NCI-H82 treated with DMSO at 0.1 percent for 48 hours (cell line): ENCODE data around the gene SMIM13.
A peak's percentile ranks its signal among the peaks of the same experiment; 100 is the strongest.

Source experiments
- DNase-seq: peaks from one replicate; lab custom pipeline; 2025; ENCODE audit not compliant: unreplicated experiment; lab: John Stamatoyannopoulos, UW

SMIM13 gene

DNA sequence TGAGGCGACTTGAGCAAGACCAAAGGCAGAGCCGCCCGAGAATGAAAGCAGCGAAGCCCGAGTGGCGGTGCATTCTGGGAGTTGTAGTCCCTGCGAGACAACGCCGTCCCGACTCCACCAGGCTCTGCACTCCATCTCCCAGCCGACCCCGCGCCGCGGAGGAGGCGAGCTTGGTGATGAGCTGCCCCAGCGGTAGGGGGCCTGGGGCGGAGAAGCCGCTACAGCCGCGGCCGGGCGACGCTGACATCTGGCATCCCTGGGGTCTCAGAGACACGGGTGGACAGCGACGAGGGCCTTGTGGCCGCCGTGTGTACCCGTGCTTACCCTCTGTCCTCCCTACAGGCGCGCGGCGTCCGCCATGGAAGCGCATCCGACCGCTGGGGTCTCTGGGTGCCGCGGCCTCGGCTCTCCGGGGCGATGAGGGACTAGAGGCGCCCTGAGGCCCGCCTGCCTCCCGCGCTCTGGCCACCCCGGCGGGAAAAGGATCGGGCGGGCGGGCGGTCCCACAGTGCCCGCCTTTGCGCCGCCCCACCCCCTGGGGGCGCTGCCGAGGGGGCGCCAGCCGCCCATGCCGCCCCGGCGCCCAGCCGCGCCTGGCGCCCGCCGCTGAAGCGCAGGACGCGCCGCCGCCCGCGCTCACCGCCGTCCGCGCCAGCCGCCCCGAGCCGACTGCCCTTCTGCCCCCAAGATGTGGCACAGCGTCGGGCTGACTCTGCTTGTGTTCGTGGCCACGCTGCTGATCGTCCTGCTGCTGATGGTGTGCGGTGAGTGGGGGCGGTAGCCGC, at the start of gene SMIM13:
SMIM13 (plus strand) TSS at position 209 of the 785 bp plus-strand sequence; CDS start at position 689, 480 bp downstream.
- DNase-seq: peak; percentile 96

DNA sequence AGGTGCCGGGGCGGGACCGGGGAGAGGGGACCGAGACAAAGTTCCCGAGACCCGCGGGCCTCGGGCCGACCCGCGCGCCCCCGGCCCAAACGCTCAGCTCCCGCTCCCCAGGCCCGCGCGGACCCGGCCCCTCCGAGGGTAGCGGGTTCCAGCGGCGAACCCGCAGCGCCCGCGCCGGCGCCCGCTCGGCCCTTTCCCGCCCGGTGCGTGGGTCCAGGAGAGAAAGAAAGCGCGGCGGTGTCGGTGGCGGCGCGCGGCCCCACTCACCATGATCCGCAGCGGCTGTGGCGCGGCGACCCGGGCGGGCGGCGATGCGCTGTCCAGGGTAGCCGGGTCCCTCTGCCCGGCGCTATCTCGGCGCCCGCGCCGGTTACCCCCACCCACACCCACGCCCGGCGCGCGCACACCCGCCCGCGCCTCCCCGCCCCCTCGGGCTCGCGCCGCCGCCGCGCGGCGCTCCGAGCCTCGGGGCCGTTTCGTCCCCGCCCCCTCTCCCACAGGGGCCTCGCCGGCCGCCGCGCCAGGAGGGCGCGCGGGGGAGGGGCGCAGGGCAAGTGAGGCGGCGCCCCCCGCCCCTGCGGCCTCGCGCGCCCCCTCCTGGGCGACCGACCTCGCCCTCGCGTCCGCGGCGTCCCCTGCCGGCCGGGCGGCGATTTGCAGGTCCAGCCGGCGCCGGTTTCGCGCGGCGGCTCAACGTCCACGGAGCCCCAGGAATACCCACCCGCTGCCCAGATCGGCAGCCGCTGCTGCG, 49.5 kb upstream of the SMIM13 start, which contains the start of gene ELOVL2:
ELOVL2 (minus strand) TSS at position 345 of the 751 bp plus-strand sequence; CDS start at position 270, 75 bp downstream.
- peak; percentile 27 for DNase-seq

DNA sequence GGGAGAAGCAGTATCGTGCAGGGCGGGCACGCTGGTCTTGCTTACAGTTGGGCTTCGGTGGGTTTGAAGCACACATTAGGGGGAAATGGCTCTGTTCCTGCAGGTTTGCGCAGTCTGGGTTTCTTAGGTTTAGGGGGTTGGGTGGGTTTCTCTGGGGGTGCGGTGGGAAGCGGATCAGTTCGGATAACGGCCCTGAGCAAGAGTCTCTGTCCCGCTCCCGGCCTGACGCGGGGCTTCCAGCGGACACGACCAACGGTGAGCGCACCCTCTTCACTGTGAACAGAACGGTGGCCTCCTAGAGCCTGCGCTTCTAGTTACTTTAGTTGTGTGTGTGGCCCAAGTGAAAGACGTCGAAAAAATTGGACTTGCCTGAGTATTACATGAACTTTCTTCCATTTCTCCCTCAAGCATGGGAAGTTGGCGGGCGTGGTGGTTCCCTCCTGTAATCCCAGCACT, 48.9 kb upstream of the SMIM13 start:
- no peak for DNase-seq

DNA sequence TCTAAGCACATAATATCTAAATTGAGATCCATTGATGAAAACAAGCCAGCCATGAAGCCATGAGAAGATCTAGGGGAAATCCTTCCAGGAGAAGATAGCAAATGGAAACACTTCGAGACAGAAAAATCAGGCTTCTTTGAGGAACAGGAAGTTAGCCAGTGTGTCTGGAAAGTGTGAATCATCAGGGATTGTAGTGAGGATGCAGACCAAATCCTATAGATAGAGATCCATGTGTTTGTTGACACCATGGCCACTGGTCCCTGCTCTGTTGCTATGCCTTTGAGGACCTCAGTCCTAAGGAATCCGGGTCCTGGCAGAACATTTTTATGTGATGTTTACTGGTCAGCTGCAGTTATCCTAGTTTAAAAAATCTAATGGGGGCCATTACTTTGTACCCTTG, 42.9 kb upstream of the SMIM13 start:
- DNase-seq: no peak

DNA sequence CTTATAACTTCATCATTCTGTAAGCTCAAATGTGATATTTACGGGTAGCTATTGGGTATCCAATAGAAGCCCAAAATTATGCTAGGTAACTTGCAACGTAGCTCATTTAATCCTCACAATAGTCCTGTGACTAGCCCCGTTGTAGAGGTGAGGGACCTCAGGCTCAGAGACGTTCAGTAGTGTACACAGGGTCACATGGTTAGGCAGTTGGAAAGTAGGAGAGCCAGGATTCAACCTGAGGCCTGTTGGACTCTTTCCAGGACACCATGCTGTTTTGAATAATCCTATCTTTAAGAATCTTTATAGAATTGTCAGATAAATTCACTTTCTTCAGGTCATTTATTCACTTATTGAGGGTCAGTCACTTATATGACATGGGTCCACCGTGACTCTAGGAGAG, 40.3 kb upstream of the SMIM13 start:
- no peak for DNase-seq

DNA sequence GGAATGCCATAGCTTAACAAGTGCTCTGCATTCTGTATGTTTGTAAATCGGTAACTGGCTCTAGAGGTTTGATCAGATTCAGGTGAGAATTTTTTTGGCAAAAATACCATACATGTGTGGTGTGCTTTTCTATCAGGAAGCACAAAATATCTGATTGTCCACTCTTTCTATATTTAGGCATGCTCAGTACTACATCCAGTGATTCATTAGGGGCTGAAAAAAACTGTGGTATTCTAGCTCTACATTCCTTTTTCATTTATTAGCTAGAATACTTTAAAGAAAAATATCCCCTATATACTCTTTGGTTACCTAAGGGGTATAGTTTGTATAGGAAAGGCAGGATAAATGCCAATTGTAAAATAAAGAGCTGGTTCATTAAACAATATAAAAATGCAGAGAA, 38.9 kb upstream of the SMIM13 start:
- no peak for DNase-seq

DNA sequence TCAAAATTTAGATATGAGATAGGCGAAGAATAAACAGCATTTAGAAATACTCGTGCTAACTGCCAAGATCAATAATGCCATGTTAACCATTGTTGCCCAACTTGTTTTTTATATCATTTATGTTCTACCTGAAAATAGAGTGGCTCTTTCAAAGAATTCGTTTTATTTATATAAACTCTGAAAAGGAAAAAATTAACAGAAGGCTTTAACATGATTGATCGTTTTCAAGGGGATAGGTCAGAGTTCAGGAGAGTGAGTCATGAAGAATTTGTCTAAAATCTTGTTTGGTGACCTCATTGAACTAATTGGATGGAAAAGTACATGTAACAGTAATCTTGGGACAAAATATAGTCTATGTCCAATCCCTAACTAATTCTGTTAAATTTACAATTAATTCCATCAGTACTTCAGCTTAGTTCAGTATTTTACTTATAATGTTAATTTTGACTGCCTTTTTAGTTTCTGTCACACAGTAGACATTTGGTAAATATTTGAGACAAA, 38.5 kb upstream of the SMIM13 start:
- DNase-seq: peak; percentile 13

DNA sequence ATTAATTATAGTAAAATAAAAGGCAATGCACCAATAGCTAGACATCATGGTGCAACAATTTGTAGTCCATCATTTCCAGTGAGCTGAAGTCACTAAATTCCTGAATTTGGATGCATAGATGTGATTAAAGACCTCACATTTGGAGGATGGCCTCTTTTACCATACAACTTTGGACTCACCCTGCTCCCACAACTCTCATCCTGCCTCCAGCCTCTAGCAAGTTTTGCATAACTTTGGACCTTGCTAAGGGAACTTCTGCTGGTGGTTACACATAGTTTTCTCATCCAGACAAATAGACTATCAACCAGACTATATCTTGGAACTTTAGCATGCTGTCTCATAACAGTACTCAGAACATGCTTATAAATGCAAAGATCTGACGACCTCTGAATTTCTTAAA, 36.8 kb upstream of the SMIM13 start:
- no peak for DNase-seq

DNA sequence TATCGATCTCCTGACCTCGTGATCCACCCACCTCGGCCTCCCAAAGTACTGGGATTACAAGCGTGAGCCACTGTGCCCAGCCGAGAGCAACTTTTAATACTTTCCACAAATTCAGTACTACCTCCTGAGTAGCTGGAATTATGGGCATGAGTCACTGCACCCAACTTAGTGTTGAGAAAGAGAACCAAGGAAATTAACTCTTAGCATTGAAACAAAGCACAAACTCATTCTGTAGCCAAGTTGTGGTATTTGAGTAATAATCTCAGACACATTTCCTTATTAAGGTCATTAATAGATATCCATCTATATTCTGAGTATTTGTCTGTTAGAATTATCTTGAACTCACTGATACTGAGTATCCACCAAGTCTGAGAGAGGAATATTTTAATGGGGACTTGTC, 35.2 kb upstream of the SMIM13 start:
- DNase-seq: no peak

DNA sequence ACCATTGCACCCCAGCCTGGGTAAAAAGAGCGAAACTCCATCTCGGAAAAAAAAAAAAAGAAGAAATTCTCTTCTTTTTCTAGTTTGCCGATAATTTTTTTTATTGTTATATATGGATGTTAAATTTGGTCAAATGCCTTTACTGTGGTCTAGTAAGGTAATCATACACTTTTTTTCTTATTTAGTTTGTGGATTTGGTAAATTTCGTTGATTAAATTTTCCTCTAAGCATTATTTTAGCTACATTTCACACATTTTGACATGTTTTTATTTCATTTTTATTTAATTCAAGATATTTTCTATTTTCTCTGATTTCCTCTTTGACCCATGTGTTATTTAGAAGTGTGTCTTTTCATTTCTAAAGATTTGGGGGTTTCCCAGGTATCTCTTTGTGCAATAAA, 31.6 kb upstream of the SMIM13 start:
- no peak for DNase-seq

DNA sequence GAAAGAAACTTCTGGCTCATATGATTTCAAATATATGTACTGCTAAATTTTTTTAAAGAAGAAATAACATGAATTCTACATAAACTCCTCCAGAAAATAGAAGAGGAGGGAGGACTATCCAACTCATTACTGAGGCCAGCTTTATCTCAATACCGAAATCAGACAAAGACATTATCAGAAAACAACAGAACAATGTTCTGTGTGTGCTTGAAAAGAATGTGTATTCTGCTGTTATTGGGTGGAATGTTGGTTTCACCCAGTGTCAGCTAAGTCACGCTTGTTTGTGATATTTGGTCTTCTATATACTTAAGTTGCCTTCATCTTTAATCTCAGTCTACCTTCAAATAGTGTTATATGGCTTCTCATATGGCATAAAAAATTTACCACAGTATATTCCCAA, 30.9 kb upstream of the SMIM13 start:
- DNase-seq: no peak

DNA sequence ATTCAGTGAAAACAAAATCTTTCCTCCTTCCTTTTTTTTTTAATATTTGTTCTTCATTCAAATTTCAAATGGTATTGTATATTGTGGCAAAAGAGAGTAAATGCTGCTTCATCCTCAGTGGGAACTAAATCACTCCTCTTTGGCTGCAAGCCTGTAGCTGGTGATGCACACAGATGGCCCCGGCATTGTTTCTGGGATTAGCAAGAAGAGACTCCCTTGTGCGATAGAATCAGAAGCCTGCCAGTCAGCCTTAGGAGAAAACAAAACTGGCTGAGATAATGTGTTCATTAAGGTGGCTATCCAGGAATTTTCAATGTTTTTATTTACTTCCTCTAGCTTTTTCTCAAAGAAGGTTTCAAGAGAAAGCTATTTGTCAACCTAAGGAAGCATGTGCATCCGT, 28.8 kb upstream of the SMIM13 start:
- DNase-seq: peak; percentile 72

DNA sequence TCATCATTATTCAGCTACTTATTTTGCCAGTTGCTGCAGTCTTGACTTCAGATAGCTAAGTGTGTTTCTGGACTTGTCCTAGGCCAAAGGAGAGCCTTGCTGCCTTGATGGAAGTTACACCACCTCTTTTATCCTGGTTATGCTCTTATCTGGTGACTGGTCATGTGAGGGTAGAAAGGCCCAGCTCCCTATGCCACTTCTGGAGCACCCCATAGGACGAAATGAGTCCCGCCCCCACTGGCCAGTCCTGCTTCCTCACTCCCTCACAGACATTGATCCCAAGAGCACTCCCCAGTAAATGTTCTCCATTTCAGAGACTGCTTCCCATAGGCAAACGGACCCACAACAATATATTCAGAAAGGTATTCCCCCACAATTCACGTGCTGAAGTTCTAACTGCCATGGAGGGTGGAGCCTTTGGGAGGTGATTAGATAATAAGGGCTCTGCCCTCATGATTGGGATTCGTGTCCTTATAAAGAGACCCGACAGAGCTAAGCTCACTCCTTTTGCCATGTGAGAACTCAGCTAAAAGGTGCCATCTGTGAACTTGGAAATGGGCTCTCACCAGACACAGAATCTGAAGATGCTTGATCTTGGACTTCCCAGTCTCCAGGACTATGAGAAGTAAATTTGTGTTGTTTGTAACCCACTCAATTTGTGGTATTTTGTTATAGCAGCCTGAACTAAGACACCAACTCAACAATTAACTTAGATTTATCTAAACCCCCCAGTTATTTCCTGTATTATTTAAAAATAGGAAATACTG, 28.0 kb upstream of the SMIM13 start:
- no peak for DNase-seq

DNA sequence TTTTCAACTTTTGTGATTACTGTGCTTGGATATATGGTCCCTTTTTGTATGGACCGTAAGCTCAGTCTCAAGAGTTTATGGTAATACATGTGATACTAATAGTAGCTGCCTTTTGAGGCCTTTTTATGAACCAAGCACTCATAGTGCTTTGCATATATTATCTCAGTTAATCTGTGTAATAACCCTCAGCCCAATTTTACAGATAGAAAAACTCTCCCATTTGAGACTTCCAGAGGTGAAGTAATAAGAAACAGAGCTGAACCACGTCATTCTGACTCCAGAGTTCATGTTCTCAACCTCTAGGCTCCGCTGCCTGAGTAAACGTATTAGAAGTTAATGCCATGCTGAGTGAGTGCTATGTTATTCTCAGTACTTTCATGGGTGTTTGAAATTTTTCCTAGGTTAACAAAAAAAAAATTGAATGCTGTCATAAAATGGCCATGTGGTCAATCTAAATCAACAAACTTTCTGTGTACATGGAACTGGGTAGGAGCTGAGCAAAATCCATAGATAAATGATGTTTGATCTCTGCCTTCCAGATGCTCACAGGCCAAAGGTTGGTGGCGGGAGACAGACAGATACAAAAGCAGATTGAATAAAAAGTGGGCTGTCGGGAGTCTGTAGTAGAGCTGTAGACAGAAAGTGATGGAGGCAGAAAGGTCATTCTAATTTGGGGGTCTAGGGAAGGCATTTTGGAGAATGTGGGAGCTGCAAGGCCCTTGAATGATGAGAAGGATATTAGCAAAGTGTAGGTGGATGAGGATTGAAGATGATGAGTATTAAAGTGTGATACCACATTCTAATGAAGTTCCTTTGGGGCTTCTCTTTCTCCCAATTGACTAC, 26.9 kb upstream of the SMIM13 start:
- DNase-seq: no peak

DNA sequence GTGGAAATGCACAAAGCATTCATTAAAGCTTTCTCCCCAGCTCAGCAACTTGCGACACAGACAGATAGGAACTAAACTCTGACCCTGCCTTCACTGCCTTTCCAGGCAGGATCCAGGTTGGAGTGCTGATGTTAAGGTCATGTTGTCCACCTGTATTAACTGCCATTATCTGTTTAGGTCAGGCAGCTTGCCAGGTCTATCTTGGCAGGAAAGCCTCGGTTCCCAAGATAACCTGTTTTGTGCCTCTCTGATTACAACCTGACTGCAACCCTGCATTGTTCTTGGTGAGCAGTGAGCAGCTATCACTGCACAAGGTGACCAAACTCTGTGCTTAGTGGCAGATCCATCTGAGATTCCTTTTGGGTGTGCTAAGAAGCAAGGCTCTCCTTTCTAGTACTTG, 26.3 kb upstream of the SMIM13 start:
- DNase-seq: no peak

DNA sequence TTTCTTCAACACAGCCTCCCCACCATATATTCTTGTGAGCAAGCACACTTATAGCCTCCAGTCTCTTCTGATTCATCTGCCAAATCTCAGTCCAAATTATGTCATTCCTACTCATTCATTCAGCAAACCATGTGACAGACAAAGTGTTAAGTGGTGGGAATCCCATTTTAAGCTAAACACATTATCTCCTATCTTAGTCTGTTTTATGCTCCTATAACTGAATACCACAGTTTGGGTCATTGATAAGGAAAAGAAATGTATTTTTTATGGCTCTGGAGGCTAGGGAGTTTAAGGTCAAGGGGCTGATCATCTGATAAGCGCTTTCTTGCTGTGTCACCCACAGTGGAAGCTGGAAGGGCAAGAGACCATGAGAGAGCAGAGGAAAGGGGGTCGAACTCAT, 23.9 kb upstream of the SMIM13 start:
- peak; percentile 44 for DNase-seq

DNA sequence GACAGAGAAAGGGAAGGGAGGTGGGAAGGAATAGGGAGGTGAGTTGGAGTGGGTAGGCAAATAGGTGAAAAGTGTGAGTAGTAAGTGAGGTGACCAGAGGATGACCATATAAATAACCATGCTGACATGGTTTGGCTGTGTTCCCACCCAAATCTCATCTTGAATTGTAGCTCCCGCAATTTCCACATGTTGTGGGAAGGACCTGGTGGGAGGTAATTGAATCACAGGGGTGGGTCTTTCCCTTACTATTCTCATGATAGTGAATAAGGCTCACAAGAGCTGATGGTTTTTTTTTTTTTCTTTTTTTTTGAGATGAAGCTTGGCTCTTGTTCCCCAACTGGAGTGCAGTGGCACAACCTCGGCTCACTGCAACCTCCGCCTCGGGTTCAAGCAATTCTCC, 21.5 kb upstream of the SMIM13 start:
- no peak for DNase-seq

DNA sequence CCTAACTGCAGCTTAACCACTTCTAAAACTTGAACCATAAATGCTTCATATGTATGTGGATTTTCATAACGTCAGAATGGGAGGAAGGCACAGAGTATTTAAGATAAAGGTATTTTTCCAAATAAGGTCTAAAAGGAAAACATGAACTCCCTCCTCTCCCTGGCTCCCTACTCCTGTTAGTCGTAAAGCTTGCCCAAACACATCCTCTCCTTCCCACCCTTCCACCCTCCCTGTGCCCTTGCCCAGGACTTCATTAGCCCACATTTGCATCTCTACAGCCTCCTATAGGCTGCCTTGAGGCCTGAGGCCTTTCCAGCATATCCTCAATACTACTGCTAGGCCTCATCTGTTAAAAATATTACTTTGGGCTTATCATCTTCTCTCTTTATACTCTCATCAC, 17.1 kb upstream of the SMIM13 start:
- no peak for DNase-seq

DNA sequence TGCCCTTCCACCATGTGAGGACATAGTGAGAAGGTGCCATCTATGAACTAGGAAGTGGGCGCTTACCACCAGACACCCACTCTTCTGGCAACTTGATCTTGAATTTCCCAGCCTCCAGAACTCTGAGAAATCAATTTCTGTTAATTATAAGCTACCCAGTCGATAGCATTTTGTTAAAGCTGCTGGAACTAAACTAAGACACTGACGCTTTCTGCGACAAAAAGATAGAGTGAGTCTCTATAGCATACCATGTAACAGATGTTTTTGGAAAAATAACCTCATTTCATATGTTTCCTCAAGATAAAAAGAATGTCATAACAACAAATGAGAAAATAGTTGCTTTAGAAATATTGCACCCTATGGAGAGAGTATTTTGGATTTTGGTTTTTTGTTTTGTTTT, 15.4 kb upstream of the SMIM13 start:
- DNase-seq: no peak

DNA sequence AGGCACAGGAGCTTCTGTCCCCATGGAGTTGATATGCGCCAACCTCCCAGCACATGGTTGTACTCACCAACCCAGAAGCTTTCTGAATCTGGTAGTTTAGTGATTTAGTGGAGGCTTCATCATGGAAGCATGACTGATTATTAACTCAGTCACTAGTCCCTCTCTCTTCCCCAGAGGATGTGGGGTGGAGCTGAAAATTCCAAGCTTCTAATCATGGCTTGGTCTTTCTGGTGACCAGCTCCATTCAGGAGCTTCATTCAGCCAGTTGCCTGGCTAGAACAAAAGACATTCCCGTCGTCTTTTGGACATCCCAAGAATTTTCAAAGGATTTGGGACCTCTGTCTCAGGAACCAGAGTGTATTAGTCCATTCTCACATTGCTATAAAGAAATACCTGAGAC, 13.3 kb upstream of the SMIM13 start:
- no peak for DNase-seq
